ENCODE measurements around the gene BEGAIN.
A peak's percentile ranks its signal among the peaks of the same experiment; 100 is the strongest.
"Not testable (repeated sequence)": the region's sequence is repeated elsewhere in the genome, so short reads cannot be mapped to it uniquely, and the experiment has no call there.

The BEGAIN gene

GRCh38 chr14:100533656-100534485, 53.3 kb downstream of the BEGAIN start:
- DNase-seq = peak; percentile 37

GRCh38 chr14:100532906-100533655, 54.1 kb downstream of the BEGAIN start:
- no peak for DNase-seq

- DNase-seq = no peak
Measured at GRCh38 chr14:100532154-100532861, 54.9 kb downstream of the BEGAIN start.

- no peak for DNase-seq
Measured at GRCh38 chr14:100531152-100532121, 55.8 kb downstream of the BEGAIN start.

GRCh38 chr14:100530270-100531072, 56.7 kb downstream of the BEGAIN start:
- DNase-seq = no peak

- DNase-seq = no peak
Measured at GRCh38 chr14:100529561-100530031, 57.6 kb downstream of the BEGAIN start.

- DNase-seq = no peak
Measured at GRCh38 chr14:100528962-100529560, 58.2 kb downstream of the BEGAIN start.

- no peak for DNase-seq
Measured at GRCh38 chr14:100526632-100527031, 60.6 kb downstream of the BEGAIN start.

- DNase-seq = no peak
Measured at GRCh38 chr14:100526057-100526456, 61.2 kb downstream of the BEGAIN start.

- no peak for DNase-seq
Measured at GRCh38 chr14:100525615-100526014, 61.6 kb downstream of the BEGAIN start.

GRCh38 chr14:100524933-100525243, 62.3 kb downstream of the BEGAIN start:
- no peak for DNase-seq

- DNase-seq = no peak
Measured at GRCh38 chr14:100524233-100524932, 62.8 kb downstream of the BEGAIN start.

GRCh38 chr14:100523843-100524169, 63.4 kb downstream of the BEGAIN start:
- no peak for DNase-seq

GRCh38 chr14:100523131-100523842, 63.9 kb downstream of the BEGAIN start:
- no peak for DNase-seq

GRCh38 chr14:100522616-100523099, 64.6 kb downstream of the BEGAIN start:
- DNase-seq = no peak

- DNase-seq = not testable (repeated sequence)
Measured at GRCh38 chr14:100506053-100506452, 81.2 kb downstream of the BEGAIN start.

GRCh38 chr14:100504372-100505078, 82.7 kb downstream of the BEGAIN start:
- no peak for DNase-seq

- no peak for DNase-seq
Measured at GRCh38 chr14:100503251-100503650, 84.0 kb downstream of the BEGAIN start.

Data from activated CD4-positive, alpha-beta T cell treated with anti-CD3 and anti-CD28 coated beads for 48 hours (primary cell).